ENCODE results near the gene PDE9A.

The PDE9A gene

DNA sequence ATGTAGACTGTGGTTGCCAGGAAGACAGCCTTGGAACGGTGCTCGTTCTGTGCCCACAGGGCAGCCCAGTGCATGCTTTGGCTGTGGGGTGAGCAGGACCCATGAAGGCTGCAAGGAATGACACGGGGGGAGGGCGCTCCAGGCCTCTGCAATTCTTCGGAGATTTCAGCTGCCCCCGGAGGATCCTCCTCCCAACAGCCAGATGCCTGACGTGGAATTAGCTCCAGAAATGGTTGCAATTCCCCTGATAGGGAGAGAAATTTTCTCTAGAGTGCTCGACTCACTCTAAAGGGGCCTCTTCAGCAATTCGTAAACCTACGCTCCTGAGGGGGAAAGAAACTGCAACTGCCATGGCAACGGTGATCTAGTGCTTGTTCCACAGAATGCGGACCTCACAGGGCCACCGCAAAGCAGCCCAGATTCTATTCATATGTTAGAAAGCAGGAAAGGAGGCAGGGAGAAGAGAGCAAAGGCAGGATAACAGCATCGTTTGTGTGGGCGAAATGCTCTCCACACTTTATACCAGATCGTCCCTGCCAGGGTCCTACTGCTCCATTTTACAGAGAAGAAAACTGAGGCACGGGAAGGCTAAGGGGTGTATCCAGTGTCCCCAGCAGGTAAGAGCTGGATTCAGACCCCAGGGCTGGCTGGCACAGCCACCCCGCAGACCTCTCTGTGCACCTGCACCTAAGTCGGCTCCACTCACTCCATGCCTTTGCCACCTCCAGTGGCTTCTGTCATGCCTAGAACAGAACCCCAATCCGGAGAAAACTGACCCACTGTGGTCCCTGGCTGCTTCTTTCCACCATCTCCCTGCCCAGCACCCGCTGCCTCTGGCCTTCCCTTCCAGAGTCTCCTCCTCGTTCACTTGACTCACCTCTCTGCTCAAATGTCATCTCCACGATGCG lies 11.9 kb upstream of the PDE9A start:
- ChIA-PET CTCF (interaction anchor here (0.6 to 1.1 kb wide), 2 partner anchors 13 to 383 kb away, joined by 3 read pairs; no protein-coding TSS in a partner anchor), POLR2A (interaction anchor here (1.1 kb wide), 1 partner anchor 11 kb away, joined by 3 read pairs; no protein-coding TSS in a partner anchor)
- no peak for DNase-seq (ENCODE audit: extremely low spot score)
- no peak for TF ChIP-seq CTBP1 (IDR thresholded peaks at IDR 0.05; ENCODE audit: borderline replicate concordance)
- no peak for TF ChIP-seq FOXM1 (IDR thresholded peaks at IDR 0.05; ENCODE audit: borderline replicate concordance)
- TF ChIP-seq FOXA1 (IDR thresholded peaks at IDR 0.05), result no peak
- no peak for TF ChIP-seq SUZ12 (IDR thresholded peaks at IDR 0.05)
- no peak for TF ChIP-seq TARDBP (IDR thresholded peaks at IDR 0.05)
- no peak for TF ChIP-seq LEF1 (IDR thresholded peaks at IDR 0.05; ENCODE audit: borderline replicate concordance)
- TF ChIP-seq, protein P1, sequence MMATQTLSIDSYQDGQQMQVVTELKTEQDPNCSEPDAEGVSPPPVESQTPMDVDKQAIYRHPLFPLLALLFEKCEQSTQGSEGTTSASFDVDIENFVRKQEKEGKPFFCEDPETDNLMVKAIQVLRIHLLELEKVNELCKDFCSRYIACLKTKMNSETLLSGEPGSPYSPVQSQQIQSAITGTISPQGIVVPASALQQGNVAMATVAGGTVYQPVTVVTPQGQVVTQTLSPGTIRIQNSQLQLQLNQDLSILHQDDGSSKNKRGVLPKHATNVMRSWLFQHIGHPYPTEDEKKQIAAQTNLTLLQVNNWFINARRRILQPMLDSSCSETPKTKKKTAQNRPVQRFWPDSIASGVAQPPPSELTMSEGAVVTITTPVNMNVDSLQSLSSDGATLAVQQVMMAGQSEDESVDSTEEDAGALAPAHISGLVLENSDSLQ (IDR thresholded peaks at IDR 0.05), result no peak
- no peak for TF ChIP-seq L3MBTL2 (conservative IDR thresholded peaks at IDR 0.05)
- TF ChIP-seq SP1 (IDR thresholded peaks at IDR 0.05), result no peak
- no peak for TF ChIP-seq NFRKB (IDR thresholded peaks at IDR 0.05)
- TF ChIP-seq FOXK2 (IDR thresholded peaks at IDR 0.05), result no peak
- no peak for TF ChIP-seq ARNT (IDR thresholded peaks at IDR 0.05)
- no peak for TF ChIP-seq BHLHE40 (IDR thresholded peaks at IDR 0.05; ENCODE audit: borderline replicate concordance)

DNA sequence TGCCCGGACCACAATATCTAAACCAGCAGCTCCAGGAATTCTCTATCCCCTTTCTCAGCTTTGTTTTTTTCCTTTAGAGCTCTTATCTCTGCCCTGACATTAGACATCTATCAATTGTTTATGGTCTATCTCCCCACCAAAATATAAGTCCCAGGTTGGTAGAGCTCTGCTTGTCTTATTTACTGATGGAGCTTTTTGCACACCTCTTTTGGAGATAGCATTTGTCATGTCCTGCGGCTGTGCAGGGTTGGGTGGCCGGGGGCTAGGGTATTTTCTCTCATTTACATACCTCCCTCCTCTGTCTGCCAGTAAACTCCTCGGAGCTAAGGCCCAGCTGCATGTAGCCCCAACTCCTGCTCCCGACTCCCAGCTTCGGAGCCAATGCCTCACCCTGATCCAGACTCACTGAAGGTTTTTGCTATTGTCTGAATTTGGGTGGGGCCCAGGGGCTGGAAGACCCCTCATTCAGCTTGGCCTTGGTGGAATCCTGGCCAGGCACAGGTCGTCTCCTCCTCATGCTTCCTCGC lies 11.1 kb upstream of the PDE9A start:
- ChIA-PET CTCF (interaction anchor here (1.1 kb wide), 1 partner anchor 12 kb away, joined by 3 read pairs; no protein-coding TSS in a partner anchor), POLR2A (no interaction called here)
- no peak for DNase-seq (ENCODE audit: extremely low spot score)
- no peak for TF ChIP-seq FOXK2 (IDR thresholded peaks at IDR 0.05)
- TF ChIP-seq ARNT (IDR thresholded peaks at IDR 0.05), result no peak
- TF ChIP-seq ZNF384 (IDR thresholded peaks at IDR 0.05), result no peak
- TF ChIP-seq FOXA1 (IDR thresholded peaks at IDR 0.05), result no peak
- no peak for TF ChIP-seq LEF1 (IDR thresholded peaks at IDR 0.05; ENCODE audit: borderline replicate concordance)
- TF ChIP-seq NFRKB (IDR thresholded peaks at IDR 0.05), result no peak
- no peak for TF ChIP-seq BHLHE40 (IDR thresholded peaks at IDR 0.05; ENCODE audit: borderline replicate concordance)
- TF ChIP-seq FOXM1 (IDR thresholded peaks at IDR 0.05; ENCODE audit: borderline replicate concordance), result no peak
- TF ChIP-seq ELF4 (IDR thresholded peaks at IDR 0.05), result no peak
- TF ChIP-seq SUZ12 (IDR thresholded peaks at IDR 0.05), result no peak
- TF ChIP-seq, protein P1 (IDR thresholded peaks at IDR 0.05), result no peak
- no peak for TF ChIP-seq CTBP1 (IDR thresholded peaks at IDR 0.05; ENCODE audit: borderline replicate concordance)
- no peak for TF ChIP-seq HDGF (IDR thresholded peaks at IDR 0.05; ENCODE audit: borderline replicate concordance)
- TF ChIP-seq TARDBP (IDR thresholded peaks at IDR 0.05), result no peak
- TF ChIP-seq L3MBTL2 (conservative IDR thresholded peaks at IDR 0.05), result no peak
- TF ChIP-seq SP1 (IDR thresholded peaks at IDR 0.05), result no peak

DNA sequence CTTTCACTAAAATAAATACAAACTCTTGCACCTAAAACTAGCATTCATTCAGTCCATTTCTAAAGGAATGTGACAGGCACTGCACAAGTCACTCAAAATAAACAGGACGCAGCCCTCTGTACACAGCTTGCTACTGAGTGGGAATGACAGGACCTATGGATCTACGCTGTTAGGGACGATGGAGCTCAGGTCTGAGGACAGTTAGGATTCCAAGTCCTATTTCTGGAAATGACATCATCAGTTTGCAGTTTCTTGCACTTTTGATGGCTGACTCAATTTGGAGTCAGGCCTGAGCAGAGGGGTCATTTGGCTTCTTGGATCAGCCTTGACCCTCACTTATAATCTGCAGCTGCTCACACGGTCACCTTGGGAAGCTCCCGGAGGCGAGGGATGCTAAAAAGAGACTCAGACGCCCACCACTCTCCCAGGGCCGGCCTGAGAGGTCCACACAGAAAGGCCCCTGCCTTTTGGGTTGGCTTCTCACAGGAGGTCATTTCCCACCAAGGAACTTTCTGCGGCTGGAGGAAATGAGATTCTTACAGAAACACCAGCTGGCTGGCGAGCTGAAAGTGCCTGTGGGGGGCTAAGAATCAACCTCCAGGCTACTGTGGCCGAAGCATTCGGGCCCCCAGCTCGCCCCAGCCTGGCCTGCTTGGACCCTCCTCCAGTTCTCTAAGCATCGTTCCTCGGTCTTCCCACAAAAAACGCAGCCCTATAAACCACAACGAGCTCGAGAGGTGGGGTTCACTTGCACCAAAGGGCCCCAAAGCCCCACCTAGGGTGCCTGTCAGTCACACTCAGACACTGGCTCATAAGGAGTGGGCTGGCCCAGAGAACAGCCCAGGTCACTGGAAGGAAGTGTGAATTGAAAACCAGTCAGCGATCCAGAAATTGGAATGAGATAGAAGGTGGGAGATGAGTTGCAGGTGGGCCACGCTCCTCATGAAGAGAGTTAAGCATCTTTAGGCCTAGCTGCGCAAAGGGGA lies 8.9 kb upstream of the PDE9A start:
- CTCF ChIA-PET, result interaction anchor here (0.9 kb wide), 1 partner anchor 10 kb away, joined by 3 read pairs; no protein-coding TSS in a partner anchor
- POLR2A ChIA-PET, result no interaction called here
- no peak for TF ChIP-seq NFRKB (IDR thresholded peaks at IDR 0.05)
- no peak for TF ChIP-seq FOXK2 (IDR thresholded peaks at IDR 0.05)
- TF ChIP-seq FOXA1 (IDR thresholded peaks at IDR 0.05), result no peak
- TF ChIP-seq HDGF (IDR thresholded peaks at IDR 0.05; ENCODE audit: borderline replicate concordance), result no peak
- TF ChIP-seq CTBP1 (IDR thresholded peaks at IDR 0.05; ENCODE audit: borderline replicate concordance), result no peak
- no peak for TF ChIP-seq ELF4 (IDR thresholded peaks at IDR 0.05)
- TF ChIP-seq FOXM1 (IDR thresholded peaks at IDR 0.05; ENCODE audit: borderline replicate concordance), result no peak
- TF ChIP-seq LEF1 (IDR thresholded peaks at IDR 0.05; ENCODE audit: borderline replicate concordance), result no peak
- TF ChIP-seq, protein P1 (IDR thresholded peaks at IDR 0.05), result no peak
- no peak for TF ChIP-seq SUZ12 (IDR thresholded peaks at IDR 0.05)
- TF ChIP-seq BHLHE40 (IDR thresholded peaks at IDR 0.05; ENCODE audit: borderline replicate concordance), result no peak
- no peak for TF ChIP-seq TARDBP (IDR thresholded peaks at IDR 0.05)
- TF ChIP-seq ZNF384 (IDR thresholded peaks at IDR 0.05), result no peak
- TF ChIP-seq SP1 (IDR thresholded peaks at IDR 0.05), result no peak
- TF ChIP-seq L3MBTL2 (conservative IDR thresholded peaks at IDR 0.05), result no peak
- no peak for TF ChIP-seq ARNT (IDR thresholded peaks at IDR 0.05)
- DNase-seq (ENCODE audit: extremely low spot score), result no peak

DNA sequence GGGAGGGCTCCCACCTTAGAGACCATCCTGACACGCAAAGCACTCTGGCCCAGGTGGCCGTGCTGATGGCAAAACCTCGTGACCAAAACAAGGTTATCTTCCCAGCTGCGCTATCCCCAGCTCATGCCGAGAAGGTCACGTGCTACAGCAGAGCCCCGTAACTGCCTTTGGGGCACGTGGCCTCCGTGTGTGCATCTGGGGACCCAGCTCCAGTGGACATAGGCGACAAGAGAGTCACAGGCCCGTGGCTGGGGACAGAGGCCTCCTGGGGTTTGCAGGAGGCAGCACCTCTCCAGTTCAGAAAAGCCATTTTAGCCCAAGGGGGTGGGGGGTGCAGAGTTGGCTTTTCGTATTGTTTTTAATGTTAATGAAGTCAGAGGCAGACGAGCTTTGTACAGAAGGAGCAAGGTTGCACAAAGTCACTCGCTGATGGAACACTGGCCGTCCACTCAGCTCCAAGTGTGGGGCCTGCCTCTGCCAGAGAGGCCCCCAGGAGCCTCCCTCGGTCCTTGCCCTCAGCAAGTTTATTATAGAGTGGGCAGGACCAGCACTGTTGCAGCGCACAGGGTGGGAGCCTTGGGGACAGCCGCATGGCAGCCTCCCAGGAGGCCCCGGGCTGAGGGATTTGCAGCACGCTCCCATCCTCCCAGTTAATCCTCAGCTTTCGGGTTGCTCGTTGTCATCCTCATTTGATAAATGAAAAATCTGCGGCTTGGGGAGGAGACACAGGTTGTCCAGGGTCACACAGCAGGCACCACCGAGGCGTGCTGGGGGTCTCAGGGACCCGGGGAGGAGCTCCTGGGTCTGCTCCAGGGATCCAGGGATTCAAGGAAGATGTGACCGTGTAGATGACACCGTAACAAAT lies 8.0 kb upstream of the PDE9A start:
- ChIA-PET POLR2A (no interaction called here), CTCF (interaction anchor here (0.9 to 1.6 kb wide), 2 partner anchors 9 to 52 kb away, joined by 3 read pairs; no protein-coding TSS in a partner anchor)

More for the DNA sequence above, 8.0 kb upstream of the PDE9A start:
- DNase-seq (ENCODE audit: extremely low spot score), result no peak
- TF ChIP-seq FOXK2 (IDR thresholded peaks at IDR 0.05) (no peak), FOXA1 (IDR thresholded peaks at IDR 0.05) (no peak), BHLHE40 (IDR thresholded peaks at IDR 0.05; ENCODE audit: borderline replicate concordance) (no peak), SUZ12 (IDR thresholded peaks at IDR 0.05) (no peak), HDGF (IDR thresholded peaks at IDR 0.05; ENCODE audit: borderline replicate concordance) (no peak), ELF4 (IDR thresholded peaks at IDR 0.05) (no peak), CTBP1 (IDR thresholded peaks at IDR 0.05; ENCODE audit: borderline replicate concordance) (no peak), L3MBTL2 (conservative IDR thresholded peaks at IDR 0.05) (no peak), ARNT (IDR thresholded peaks at IDR 0.05) (no peak), FOXM1 (IDR thresholded peaks at IDR 0.05; ENCODE audit: borderline replicate concordance) (no peak), NFRKB (IDR thresholded peaks at IDR 0.05) (no peak), LEF1 (IDR thresholded peaks at IDR 0.05; ENCODE audit: borderline replicate concordance) (no peak), TARDBP (IDR thresholded peaks at IDR 0.05) (no peak), ZNF384 (IDR thresholded peaks at IDR 0.05) (no peak), SP1 (IDR thresholded peaks at IDR 0.05) (no peak)
- TF ChIP-seq, protein P1 (IDR thresholded peaks at IDR 0.05), result no peak
